GM18502 (cell line): Measurements from ENCODE around the gene ADCY3.
"Not testable (repeated sequence)": the region's sequence is repeated elsewhere in the genome, so short reads cannot be mapped to it uniquely, and the experiment has no call there.

Source experiments
- ATAC-seq: cut with Tn5 transposase; IDR thresholded peaks from one replicate; pipeline ENCODE4 v1.9.1; 2021; ENCODE audit warnings: mild to moderate bottlenecking; ENCODE audit not compliant: unreplicated experiment, poor library complexity

ADCY3 gene

GRCh38 chr2:24853996-24854395 lies 66.0 kb downstream of the ADCY3 start:
- ATAC-seq: no peak

- no peak for ATAC-seq
These were observed 67.0 kb downstream of the ADCY3 start for GRCh38 chr2:24853046-24853445.

- ATAC-seq: no peak
These were observed 67.5 kb downstream of the ADCY3 start for GRCh38 chr2:24852431-24853020.

GRCh38 chr2:24852026-24852425 lies 68.0 kb downstream of the ADCY3 start:
- ATAC-seq: no peak

- ATAC-seq: no peak
These were observed 69.1 kb downstream of the ADCY3 start for GRCh38 chr2:24850944-24851343.

- no peak for ATAC-seq
These were observed 74.3 kb downstream of the ADCY3 start for GRCh38 chr2:24845691-24846090.

GRCh38 chr2:24844023-24844685 lies 75.9 kb downstream of the ADCY3 start:
- ATAC-seq: no peak

- ATAC-seq: no peak
These were observed 76.6 kb downstream of the ADCY3 start for GRCh38 chr2:24843330-24843860.

- ATAC-seq: no peak
These were observed 77.7 kb downstream of the ADCY3 start for GRCh38 chr2:24842081-24843050.

GRCh38 chr2:24840962-24841945 lies 78.8 kb downstream of the ADCY3 start:
- ATAC-seq: no peak

- ATAC-seq: no peak
These were observed 79.7 kb downstream of the ADCY3 start for GRCh38 chr2:24840164-24840869.

GRCh38 chr2:24839729-24840128 lies 80.3 kb downstream of the ADCY3 start:
- ATAC-seq: no peak

GRCh38 chr2:24838541-24838940 lies 81.5 kb downstream of the ADCY3 start:
- ATAC-seq: no peak

GRCh38 chr2:24837996-24838513 lies 82.0 kb downstream of the ADCY3 start:
- no peak for ATAC-seq

GRCh38 chr2:24836706-24837105 lies 83.3 kb downstream of the ADCY3 start:
- no peak for ATAC-seq

- ATAC-seq: no peak
These were observed 83.8 kb downstream of the ADCY3 start for GRCh38 chr2:24836206-24836605.

- not testable (repeated sequence) for ATAC-seq
These were observed 84.6 kb downstream of the ADCY3 start for GRCh38 chr2:24835411-24835810.

GRCh38 chr2:24834733-24835395 lies 85.2 kb downstream of the ADCY3 start:
- ATAC-seq: no peak
